Mesendoderm (in vitro differentiated cells): Measurements from ENCODE around the gene ARHGEF17.

Experiments used
- DNase-seq: peaks from one replicate; pipeline ENCODE4 v3.0.0; 2013
- H2AK5ac ChIP-seq: 2 replicates; pipeline ENCODE4 v1.6.1; 2013; ENCODE audit warnings: low read length, inconsistent platforms
- H2BK120ac ChIP-seq: 2 replicates; pipeline ENCODE4 v1.6.1; 2013; ENCODE audit warnings: low read depth, mild to moderate bottlenecking, low read length, moderate library complexity, mixed read lengths
- H2BK15ac ChIP-seq: replicated peaks from 2 replicates; pipeline ENCODE4 v1.6.1; 2013; ENCODE audit warnings: low read depth, mild to moderate bottlenecking, moderate library complexity
- H2BK5ac ChIP-seq: 2 replicates; pipeline ENCODE4 v1.6.1; 2013; ENCODE audit warnings: low read length, inconsistent platforms
- H3K18ac ChIP-seq: 2 replicates; pipeline ENCODE4 v1.6.1; 2013; ENCODE audit warnings: mild to moderate bottlenecking, low read length, mixed read lengths
- H3K23ac ChIP-seq: one replicate; pipeline ENCODE4 v1.6.1; 2013; ENCODE audit warnings: low read length
- H3K27ac ChIP-seq: 2 replicates; pipeline ENCODE4 v1.5.1; 2013; ENCODE audit warnings: low read depth, mild to moderate bottlenecking, inconsistent platforms, low read length, moderate library complexity
- H3K27me3 ChIP-seq: 2 replicates; pipeline ENCODE4 v1.6.1; 2013; ENCODE audit warnings: low read length, control low read depth, mild to moderate bottlenecking, inconsistent platforms; ENCODE audit not compliant: insufficient read depth, poor library complexity
- H3K36me3 ChIP-seq: 2 replicates; pipeline ENCODE4 v1.6.1; 2013; ENCODE audit warnings: low read length, inconsistent platforms; ENCODE audit not compliant: control insufficient read depth, insufficient read depth
- H3K4ac ChIP-seq: one replicate; pipeline ENCODE4 v1.6.1; 2013; ENCODE audit warnings: low read depth, mild to moderate bottlenecking, low read length, moderate library complexity
- H3K4me1 ChIP-seq: 2 replicates; pipeline ENCODE4 v1.6.1; 2013; ENCODE audit warnings: low read depth, low read length, inconsistent platforms; ENCODE audit not compliant: control insufficient read depth
- H3K4me2 ChIP-seq: 2 replicates; pipeline ENCODE4 v1.6.1; 2013; ENCODE audit warnings: low read length
- H3K4me3 ChIP-seq: 2 replicates; pipeline ENCODE4 v1.5.1; 2013; ENCODE audit warnings: mild to moderate bottlenecking, low read length
- H3K56ac ChIP-seq: one replicate; pipeline ENCODE4 v1.6.1; 2013; ENCODE audit warnings: low read length
- H3K79me1 ChIP-seq: 2 replicates; pipeline ENCODE4 v1.6.1; 2013; ENCODE audit warnings: low read length, inconsistent platforms
- H3K79me2 ChIP-seq: 2 replicates; pipeline ENCODE4 v1.6.1; 2013; ENCODE audit warnings: mild to moderate bottlenecking, low read length; ENCODE audit not compliant: control insufficient read depth, insufficient read depth
- H3K9ac ChIP-seq: 2 replicates; pipeline ENCODE4 v1.6.1; 2013; ENCODE audit warnings: low read length, inconsistent platforms
- H4K5ac ChIP-seq: one replicate; pipeline ENCODE4 v1.6.1; 2013; ENCODE audit warnings: low read length
- H4K8ac ChIP-seq: one replicate; pipeline ENCODE4 v1.6.1; 2013; ENCODE audit warnings: low read depth, mild to moderate bottlenecking, control low read depth, low read length, moderate library complexity
- WGBS: extraction: QIAGEN DNeasy Blood & Tissue Kit; methylation state at CpG from one replicate; pipeline ENCODE4 v1.1.7; 2013; ENCODE audit warnings: low lambda C conversion rate, missing lambda C conversion rate; ENCODE audit not compliant: insufficient coverage; ENCODE audit errors: extremely low coverage; 5-methylcytosine and 5-hydroxymethylcytosine counted together

Gene ARHGEF17

DNA sequence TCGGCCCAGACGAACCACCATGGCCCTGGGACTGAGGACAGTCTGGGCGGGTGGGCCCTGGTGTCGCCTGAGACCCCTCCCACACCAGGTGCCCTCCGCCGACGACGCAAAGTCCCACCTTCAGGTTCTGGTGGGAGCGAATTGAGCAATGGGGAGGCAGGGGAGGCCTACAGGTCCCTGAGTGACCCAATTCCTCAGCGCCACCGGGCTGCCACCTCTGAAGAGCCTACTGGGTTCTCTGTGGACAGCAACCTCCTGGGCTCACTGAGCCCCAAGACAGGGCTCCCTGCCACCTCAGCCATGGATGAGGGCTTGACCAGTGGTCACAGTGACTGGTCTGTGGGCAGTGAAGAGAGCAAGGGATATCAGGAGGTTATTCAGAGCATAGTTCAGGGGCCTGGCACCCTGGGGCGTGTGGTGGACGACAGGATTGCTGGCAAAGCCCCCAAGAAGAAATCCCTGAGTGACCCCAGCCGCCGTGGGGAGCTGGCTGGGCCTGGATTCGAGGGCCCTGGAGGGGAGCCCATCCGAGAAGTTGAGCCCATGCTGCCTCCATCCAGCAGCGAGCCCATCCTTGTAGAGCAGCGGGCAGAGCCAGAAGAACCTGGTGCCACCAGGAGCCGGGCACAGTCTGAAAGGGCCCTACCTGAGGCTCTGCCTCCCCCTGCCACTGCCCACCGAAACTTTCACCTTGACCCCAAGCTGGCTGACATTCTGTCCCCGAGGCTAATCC, 2.8 kb downstream of the ARHGEF17 start:
- H3K56ac ChIP-seq = no peak overlapping the region
- H2BK120ac ChIP-seq = no peak overlapping the region
- no peaks in the 10 kb centered on the region for H3K36me3 ChIP-seq
- no peak overlapping the region for H2AK5ac ChIP-seq
- H4K8ac ChIP-seq = no peak overlapping the region
- peaks cover 13% of the 10 kb centered on the region for H3K79me1 ChIP-seq
- H3K4me2 ChIP-seq = no peak overlapping the region
- no peak for DNase-seq
- H3K27me3 ChIP-seq = no peaks in the 10 kb centered on the region
- no peak overlapping the region for H4K5ac ChIP-seq
- H3K9ac ChIP-seq = no peak overlapping the region
- H3K18ac ChIP-seq = no peak overlapping the region
- peaks cover 3% of the 10 kb centered on the region for H3K79me2 ChIP-seq
- H3K4ac ChIP-seq = no peak overlapping the region
- H2BK5ac ChIP-seq = no peak overlapping the region
- WGBS = no CpG with 5 or more reads among the region's 22 CpGs
- H3K27ac ChIP-seq = no peak overlapping the region
- H3K4me1 ChIP-seq = peaks cover 13% of the 10 kb centered on the region
- H3K4me3 ChIP-seq = no peak overlapping the region
- no peak overlapping the region for H3K23ac ChIP-seq
- H2BK15ac ChIP-seq = no peak overlapping the region

DNA sequence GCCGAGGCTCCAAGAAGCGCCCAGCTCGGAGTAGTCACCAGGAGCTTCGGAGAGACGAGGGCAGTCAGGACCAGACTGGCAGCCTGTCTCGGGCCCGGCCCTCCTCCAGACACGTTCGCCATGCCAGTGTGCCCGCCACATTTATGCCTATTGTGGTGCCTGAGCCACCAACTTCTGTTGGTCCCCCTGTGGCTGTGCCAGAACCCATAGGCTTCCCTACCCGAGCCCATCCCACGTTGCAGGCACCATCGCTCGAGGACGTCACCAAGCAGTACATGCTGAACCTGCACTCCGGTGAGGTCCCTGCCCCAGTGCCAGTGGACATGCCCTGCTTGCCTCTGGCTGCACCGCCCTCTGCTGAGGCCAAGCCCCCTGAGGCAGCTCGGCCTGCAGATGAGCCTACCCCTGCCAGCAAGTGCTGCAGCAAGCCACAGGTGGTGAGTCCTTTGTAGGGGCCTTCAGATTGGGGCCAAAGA, 3.4 kb downstream of the ARHGEF17 start:
- H3K27ac ChIP-seq = no peak overlapping the region
- no peak overlapping the region for H3K4me2 ChIP-seq
- no peak overlapping the region for H3K4me3 ChIP-seq
- H3K79me1 ChIP-seq = peaks cover 13% of the 10 kb centered on the region
- H3K36me3 ChIP-seq = no peaks in the 10 kb centered on the region
- H3K56ac ChIP-seq = no peak overlapping the region
- H4K8ac ChIP-seq = no peak overlapping the region
- no peak overlapping the region for H3K23ac ChIP-seq
- H4K5ac ChIP-seq = no peak overlapping the region
- DNase-seq = no peak
- H2BK15ac ChIP-seq = no peak overlapping the region
- H3K27me3 ChIP-seq = no peaks in the 10 kb centered on the region
- H3K18ac ChIP-seq = no peak overlapping the region
- H2AK5ac ChIP-seq = no peak overlapping the region
- peaks cover 13% of the 10 kb centered on the region for H3K4me1 ChIP-seq
- H3K9ac ChIP-seq = peak overlapping the region; percentile 6
- no peak overlapping the region for H3K4ac ChIP-seq
- no CpG with 5 or more reads among the region's 18 CpGs for WGBS
- H3K79me2 ChIP-seq = peaks cover 3% of the 10 kb centered on the region
- H2BK120ac ChIP-seq = no peak overlapping the region
- no peak overlapping the region for H2BK5ac ChIP-seq

DNA sequence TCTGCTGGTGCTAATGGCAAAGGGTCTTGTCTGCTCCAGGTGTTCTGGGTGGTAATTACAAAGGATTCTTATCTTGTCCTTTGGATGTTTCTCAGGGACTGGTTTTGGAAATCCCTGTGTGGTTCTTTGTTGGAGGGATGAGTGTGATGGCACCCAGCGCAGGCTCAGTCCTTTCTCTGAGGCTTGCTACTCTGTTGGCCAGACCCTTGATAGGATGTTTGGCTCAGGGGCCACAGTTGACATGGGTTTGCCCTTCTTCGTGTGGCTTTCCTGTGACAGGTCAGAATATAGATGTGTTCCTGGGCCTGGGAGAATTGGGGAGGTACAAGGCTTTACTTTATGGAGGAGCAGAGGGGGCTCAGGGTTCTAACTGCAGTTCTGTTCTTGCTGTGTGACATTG, 4.0 kb downstream of the ARHGEF17 start:
- Histone ChIP-seq H3K4me2 (no peak overlapping the region), H3K27me3 (no peaks in the 10 kb centered on the region), H3K18ac (no peak overlapping the region), H3K4me1 (peaks cover 13% of the 10 kb centered on the region), H2BK5ac (no peak overlapping the region), H3K27ac (no peak overlapping the region), H3K56ac (no peak overlapping the region), H2BK15ac (no peak overlapping the region), H3K79me2 (peaks cover 3% of the 10 kb centered on the region), H3K9ac (peak overlapping the region; percentile 9), H3K36me3 (no peaks in the 10 kb centered on the region), H4K5ac (no peak overlapping the region), H4K8ac (no peak overlapping the region), H3K4ac (no peak overlapping the region), H3K79me1 (peaks cover 15% of the 10 kb centered on the region), H3K4me3 (no peak overlapping the region), H2AK5ac (no peak overlapping the region), H3K23ac (no peak overlapping the region), H2BK120ac (no peak overlapping the region)
- no peak for DNase-seq
- no CpG with 5 or more reads among the region's 2 CpGs for WGBS

DNA sequence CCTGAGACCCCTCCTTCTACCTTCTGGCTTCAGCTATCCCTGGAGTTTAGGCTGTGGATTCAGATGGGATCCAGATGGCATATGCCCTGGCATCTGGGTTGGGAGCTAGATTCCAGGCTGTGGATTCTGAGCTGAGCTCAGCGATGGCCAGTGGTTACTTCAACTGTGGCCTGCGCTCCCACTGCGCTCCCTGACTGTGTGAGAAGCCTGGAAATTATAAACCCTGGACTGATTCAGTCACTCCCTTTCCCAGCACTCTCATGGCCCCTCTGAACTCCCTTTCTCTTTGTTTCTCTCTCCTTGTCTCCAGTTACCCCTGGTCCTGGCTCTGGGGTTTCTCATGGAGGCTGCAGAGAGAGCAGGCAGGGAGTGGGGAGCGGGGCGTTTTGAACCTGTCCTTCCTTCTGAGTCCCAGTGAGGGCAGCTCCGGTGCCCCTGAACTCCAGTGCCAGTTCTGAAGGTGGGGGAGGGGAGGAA, 4.8 kb downstream of the ARHGEF17 start:
- Histone ChIP-seq H2BK120ac (no peak overlapping the region), H3K4me1 (peaks cover 13% of the 10 kb centered on the region), H4K5ac (no peak overlapping the region), H3K18ac (no peak overlapping the region), H3K4me2 (no peak overlapping the region), H2BK15ac (no peak overlapping the region), H3K4ac (no peak overlapping the region), H3K27ac (no peak overlapping the region), H3K27me3 (no peaks in the 10 kb centered on the region), H2BK5ac (no peak overlapping the region), H3K9ac (peak overlapping the region; percentile 54), H3K79me2 (peaks cover 3% of the 10 kb centered on the region), H3K4me3 (no peak overlapping the region), H3K79me1 (peaks cover 17% of the 10 kb centered on the region), H4K8ac (no peak overlapping the region), H3K23ac (peak overlapping the region; percentile 48), H2AK5ac (no peak overlapping the region), H3K36me3 (no peaks in the 10 kb centered on the region), H3K56ac (peak overlapping the region; percentile 47)
- DNase-seq = no peak
- no CpG with 5 or more reads among the region's 6 CpGs for WGBS

DNA sequence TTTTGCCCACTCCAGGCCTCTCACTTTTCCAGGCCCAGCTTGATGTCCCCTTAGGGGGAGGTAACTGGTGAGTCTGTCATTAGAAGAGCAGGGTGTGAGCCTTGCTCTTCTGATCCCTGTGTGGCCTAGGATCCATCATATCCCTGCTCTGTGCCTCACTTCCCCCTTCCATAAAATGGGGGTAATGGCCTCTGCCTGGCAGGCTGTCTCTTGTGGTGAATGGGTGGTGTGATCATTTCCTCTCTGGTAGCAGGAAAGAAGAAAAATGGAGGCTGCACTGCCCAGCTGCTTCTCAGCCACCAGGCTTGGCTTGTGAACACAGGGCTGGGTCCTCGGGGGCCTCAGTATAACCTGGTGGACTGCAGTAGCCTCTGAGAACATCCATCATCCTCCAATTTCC, 5.6 kb downstream of the ARHGEF17 start:
- Histone ChIP-seq H3K4me3 (no peak overlapping the region), H3K18ac (no peak overlapping the region)

More for the DNA sequence above, 5.6 kb downstream of the ARHGEF17 start:
- no peak overlapping the region for H3K27ac ChIP-seq
- peak overlapping the region; percentile 68 for H3K23ac ChIP-seq
- no peak overlapping the region for H2BK120ac ChIP-seq
- H4K5ac ChIP-seq = no peak overlapping the region
- H2AK5ac ChIP-seq = peak overlapping the region; percentile 24
- peaks cover 3% of the 10 kb centered on the region for H3K79me2 ChIP-seq
- DNase-seq = no peak
- H3K4ac ChIP-seq = no peak overlapping the region
- WGBS = no CpG with 5 or more reads among the region's 1 CpG
- no peaks in the 10 kb centered on the region for H3K36me3 ChIP-seq
- H3K56ac ChIP-seq = peak overlapping the region; percentile 57
- H4K8ac ChIP-seq = no peak overlapping the region
- H3K9ac ChIP-seq = no peak overlapping the region
- H3K4me1 ChIP-seq = peaks cover 13% of the 10 kb centered on the region
- no peak overlapping the region for H2BK15ac ChIP-seq
- H3K79me1 ChIP-seq = peaks cover 17% of the 10 kb centered on the region
- no peak overlapping the region for H2BK5ac ChIP-seq
- H3K4me2 ChIP-seq = no peak overlapping the region
- H3K27me3 ChIP-seq = no peaks in the 10 kb centered on the region
